OCI-LY7 (cell line): Measurements from ENCODE around the gene MACROH2A1.

ENCODE experiments used
- EZH2phosphoT487 ChIP-seq: fragments of 200-600 bp; sonication (generic); IDR thresholded peaks from 2 replicates; pipeline ENCODE4 v1.6.1; 2018; ENCODE audit warnings: low read depth, borderline replicate concordance, mild to moderate bottlenecking, mixed run types, antibody characterized with exemption, low read length, moderate library complexity, mixed read lengths
- TF ChIP-seq, protein P1 (sequence below): fragments of 200-600 bp; sonication (generic); conservative IDR thresholded peaks from 2 replicates; pipeline ENCODE4 v1.5.1; 2014; ENCODE audit warnings: mild to moderate bottlenecking, antibody characterized with exemption, low read length, moderate library complexity, mixed read lengths

DNA sequence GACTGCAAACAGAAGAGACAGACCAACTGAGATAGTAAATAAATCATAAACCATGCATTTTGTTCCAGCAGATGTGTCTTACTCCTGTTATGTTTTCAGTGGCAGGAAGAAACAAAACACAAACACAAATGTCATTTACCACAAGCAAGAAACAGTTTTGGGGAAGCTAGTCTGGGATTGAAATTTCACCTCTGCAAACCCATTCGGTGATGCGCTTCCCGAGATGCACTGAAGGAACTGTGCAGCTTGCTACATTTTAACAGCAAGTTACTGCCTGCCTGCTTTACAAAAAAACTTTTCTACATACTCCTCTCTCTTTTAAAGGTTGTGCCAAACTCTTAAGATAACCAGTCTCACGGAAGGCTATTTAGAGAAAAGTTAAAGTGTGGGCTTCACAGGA, 3.2 kb downstream of the MACROH2A1 start:
- TF ChIP-seq, protein P1, sequence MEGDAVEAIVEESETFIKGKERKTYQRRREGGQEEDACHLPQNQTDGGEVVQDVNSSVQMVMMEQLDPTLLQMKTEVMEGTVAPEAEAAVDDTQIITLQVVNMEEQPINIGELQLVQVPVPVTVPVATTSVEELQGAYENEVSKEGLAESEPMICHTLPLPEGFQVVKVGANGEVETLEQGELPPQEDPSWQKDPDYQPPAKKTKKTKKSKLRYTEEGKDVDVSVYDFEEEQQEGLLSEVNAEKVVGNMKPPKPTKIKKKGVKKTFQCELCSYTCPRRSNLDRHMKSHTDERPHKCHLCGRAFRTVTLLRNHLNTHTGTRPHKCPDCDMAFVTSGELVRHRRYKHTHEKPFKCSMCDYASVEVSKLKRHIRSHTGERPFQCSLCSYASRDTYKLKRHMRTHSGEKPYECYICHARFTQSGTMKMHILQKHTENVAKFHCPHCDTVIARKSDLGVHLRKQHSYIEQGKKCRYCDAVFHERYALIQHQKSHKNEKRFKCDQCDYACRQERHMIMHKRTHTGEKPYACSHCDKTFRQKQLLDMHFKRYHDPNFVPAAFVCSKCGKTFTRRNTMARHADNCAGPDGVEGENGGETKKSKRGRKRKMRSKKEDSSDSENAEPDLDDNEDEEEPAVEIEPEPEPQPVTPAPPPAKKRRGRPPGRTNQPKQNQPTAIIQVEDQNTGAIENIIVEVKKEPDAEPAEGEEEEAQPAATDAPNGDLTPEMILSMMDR: no peak
- no peak for TF ChIP-seq EZH2phosphoT487
